Stimulated activated CD4-positive, alpha-beta T cell treated with anti-CD3 and anti-CD28 coated beads, Interleukin-15, amount 100 ng/mL, for 24 hours (primary cell): ENCODE data around the gene SCCPDH.
A peak's percentile ranks its signal among the peaks of the same experiment; 100 is the strongest.

Experiments
- DNase-seq: peaks from one replicate; pipeline ENCODE4 v3.0.0-alpha.2; 2020

SCCPDH gene

DNA sequence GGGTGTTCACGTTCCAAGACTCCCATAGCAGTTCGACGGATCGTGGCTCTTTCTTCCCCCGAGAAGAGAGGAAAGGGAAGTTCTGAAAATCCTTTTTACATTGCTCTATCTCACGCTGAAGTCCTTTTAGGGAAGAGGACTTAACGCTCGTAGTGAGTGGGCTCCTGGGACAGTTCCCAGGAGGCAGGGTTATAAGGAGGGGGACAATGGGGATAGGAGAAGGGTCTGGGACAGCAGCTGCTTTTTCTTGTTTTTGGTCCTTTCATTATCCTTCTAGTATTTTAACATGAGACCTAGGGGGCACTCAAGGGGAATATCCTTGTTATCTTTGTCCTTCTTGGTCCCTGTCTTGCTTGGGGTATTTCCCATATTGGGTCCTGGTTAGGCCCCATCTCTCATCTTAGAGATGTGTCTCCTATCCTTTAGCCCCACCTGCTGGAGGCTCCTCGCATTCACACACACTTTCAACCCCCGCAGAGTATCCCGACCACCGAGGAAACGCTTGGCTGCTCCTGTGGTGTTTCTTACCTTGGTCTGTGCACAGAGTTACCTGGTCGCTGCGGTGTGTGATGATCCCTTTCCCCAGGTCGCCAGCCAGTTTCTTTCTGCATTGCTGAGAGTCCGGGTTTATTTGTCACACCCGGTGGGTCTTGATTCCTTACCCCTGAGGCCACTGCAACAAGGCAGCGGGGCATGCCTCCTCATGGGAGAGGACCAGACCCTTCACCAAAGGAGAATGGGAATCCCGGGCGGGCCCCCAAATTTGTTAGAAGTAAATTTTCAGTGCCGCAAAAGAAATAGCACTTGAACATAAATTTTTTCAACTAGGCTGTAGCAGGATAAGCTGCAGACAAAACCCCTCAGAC is 29.7 kb downstream of the SCCPDH start:
- DNase-seq: peak; percentile 67

DNA sequence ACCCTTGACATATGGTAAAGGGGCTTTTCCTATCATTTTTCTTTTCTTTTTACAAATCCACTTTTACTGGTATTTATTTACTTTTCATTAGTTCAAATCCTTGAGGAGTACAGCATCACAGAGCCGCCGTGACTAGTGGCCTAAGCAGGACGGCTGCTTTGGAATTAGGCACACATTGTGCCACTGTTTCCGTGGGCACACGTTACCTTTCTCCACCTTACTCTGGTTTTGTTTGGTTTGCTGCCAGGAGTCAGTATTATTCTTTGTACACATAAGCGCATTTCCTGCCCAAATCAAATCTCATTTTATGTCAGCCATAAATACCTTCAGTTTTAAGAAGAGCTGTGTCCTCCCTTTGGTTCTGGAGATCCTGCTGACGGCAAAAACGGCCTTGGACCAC is 31.2 kb downstream of the SCCPDH start:
- DNase-seq: no peak

DNA sequence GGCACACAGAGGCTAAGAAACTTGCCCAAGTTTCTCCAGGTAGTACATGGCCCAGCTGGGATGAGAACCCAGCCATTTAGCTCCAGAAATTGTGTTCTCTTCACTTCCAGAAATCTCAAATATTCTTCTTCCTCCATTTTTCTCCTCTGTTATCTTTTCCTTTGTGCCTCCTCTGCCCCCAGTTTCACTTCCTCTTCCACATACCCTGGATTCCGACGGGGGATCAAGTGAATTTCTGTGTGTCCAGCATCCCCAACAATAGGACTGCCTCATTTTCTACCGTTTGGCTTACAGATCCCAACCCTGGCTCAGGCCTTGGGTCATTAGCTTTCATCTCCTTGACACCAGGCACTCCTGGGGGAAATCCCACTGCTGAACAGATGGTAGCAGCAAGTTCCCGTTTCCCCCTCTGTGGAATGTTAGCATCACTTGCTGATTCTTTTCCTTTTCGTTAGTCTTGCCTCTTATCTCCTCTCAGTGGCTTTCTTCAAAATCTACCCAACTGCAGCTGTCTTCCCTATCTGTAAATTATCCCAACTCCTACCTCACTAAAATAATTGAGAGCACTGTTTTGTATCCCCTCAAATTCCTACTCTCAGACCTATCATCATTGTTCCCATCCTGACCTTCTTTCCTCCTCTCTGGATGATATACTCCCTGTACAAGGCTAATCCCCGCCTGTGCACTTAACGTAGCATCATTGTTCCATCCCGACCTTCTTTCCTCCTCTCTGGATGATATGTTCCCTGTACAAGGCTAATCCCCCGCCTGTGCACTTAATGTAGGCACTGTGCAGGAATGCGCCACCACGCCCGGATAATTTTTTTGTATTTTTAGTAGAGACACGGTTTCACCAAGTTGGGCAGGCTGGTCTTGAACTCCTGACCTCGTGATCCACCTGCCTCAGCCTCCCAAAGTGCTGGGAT is 36.5 kb downstream of the SCCPDH start:
- no peak for DNase-seq

DNA sequence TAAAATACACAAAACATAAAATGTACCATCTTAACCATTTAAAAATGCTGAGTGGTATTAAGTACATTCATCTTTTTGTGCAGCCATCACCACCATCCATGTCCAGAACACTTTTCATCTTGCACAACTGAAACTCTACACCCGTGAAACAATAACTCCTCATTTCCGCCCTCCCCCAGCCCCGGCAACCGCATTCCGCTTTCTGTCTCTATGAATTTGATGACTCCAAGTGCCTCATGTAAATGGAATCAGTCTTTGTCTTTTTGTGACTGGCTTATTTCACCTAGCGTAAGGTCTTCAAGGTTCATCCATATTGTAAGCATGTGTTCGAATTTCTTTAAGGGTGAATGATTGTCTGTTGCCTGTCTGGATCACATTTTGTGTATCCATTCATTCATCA is 37.2 kb downstream of the SCCPDH start:
- DNase-seq: no peak

DNA sequence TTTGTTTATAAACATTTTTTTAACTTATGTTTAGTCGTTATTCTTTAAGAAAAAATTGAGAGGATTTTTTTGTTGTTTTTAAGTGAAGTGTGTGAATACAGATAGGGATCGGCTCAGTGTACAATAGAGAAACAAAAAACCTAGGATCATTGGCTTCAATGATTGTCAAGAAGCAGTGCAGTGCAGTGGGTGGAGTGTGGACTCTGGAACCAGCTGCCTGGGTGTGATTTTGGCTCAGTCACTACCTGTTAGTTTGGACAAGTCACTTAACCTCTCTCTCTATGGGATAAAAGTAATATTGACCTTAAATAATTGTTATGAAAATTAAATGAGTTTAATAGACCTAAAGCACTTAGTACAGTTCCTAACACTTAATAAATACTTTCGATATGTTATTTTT is 41.3 kb downstream of the SCCPDH start:
- no peak for DNase-seq

DNA sequence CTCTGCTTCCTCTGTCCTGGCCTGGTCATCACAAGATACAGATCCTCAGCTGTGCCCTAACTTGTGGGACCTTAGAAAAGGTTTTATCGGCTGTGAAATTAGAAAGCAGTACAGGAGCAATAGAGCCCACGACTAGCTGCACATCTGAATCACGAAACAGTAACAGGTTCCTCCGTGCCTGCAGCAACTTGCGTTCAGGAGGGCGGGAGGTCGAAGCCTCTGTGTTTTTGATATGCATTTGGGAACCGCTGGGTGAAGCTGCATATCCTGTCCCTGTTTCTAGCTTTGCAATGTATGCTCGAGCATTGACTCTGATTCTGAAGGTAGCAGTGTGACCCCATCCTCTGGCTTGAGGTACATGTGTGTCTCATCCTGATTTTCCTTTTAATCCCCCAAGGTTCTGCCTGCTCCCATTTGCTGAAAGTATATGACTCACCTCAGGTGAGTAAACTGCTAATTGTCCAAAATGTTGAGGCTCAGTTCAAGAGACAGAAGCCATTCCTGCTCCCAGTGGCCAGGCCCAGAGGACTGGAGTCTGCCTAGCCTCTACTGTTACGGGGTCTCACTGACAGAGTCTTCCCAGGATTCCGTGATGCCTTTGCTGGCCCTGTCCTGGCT is 44.3 kb downstream of the SCCPDH start:
- DNase-seq: no peak

DNA sequence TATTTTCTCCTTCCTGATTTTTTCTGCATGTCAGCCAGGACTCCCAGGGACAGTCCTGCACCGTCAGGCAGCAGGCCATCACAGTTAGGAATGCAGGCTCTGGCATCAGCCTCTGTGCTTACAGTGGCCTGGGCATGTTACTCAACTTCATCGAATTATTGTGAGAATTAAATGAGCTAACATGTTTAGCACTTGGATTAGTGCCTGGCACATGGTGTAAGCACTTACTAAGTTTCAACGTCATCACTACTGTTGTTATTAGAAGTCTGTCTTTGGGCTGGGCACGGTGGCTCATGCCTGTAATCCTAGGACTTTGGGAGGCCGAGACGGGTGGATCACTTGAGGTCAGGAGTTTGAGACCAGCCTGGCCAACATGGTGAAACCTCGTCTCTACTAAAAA is 45.1 kb downstream of the SCCPDH start:
- no peak for DNase-seq

DNA sequence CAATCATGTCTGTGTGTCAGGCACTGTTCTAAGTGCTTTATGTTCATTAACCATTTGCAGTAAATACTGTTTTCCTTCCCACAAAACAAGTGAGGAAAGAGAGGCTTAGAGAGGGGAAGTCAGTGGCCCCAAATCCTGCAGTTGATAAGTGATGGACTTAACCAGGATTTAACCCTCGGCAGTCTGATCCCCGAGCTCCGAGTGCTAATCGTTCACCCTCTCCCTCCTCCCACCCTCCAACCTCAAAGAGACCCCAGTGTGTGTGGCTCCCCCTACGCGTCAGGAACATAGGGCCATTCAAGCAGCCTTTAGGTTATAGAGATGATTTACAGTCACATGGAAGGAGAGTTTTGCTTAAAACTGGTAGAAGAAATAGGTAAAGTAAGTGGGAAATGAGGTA is 47.2 kb downstream of the SCCPDH start:
- DNase-seq: no peak

DNA sequence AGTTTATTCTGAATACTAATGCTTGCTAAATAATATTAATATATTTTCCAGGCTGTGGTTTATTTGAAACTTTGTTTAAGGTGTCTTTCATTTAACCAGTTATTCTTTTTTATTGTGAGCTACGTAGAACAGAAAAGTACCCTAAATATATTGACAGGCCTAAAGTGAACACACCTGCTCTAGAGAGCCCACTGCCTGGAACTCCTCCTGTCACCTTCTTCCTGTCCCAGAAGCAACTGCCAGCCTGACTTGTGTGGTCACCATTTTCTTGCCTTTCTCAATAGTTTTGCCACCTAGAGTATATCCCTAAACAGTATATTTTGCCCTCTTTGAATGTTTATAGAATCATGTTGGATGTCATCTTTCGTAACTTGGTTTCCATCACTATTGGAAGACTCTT is 48.5 kb downstream of the SCCPDH start:
- DNase-seq: no peak

DNA sequence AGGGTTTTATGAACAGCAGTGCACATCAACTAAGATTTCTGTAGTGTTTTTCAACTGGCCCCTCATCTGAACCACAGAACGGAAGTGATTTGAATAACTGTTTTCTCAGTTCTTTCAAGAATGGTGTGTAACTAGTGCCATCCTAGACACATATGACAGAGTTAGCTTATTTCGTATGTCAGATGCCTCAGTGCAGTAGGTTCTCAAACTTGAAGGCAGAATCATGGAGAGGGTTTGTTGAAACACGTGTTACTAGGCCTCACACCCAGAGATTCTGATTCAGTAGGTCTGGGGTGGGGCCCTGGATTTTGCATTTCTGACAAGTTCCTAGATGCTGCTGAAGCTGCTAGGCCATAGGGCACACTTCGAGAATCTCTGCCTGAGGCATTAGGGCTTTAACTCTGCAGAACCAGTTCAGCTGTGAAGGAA is 49.0 kb downstream of the SCCPDH start:
- no peak for DNase-seq

DNA sequence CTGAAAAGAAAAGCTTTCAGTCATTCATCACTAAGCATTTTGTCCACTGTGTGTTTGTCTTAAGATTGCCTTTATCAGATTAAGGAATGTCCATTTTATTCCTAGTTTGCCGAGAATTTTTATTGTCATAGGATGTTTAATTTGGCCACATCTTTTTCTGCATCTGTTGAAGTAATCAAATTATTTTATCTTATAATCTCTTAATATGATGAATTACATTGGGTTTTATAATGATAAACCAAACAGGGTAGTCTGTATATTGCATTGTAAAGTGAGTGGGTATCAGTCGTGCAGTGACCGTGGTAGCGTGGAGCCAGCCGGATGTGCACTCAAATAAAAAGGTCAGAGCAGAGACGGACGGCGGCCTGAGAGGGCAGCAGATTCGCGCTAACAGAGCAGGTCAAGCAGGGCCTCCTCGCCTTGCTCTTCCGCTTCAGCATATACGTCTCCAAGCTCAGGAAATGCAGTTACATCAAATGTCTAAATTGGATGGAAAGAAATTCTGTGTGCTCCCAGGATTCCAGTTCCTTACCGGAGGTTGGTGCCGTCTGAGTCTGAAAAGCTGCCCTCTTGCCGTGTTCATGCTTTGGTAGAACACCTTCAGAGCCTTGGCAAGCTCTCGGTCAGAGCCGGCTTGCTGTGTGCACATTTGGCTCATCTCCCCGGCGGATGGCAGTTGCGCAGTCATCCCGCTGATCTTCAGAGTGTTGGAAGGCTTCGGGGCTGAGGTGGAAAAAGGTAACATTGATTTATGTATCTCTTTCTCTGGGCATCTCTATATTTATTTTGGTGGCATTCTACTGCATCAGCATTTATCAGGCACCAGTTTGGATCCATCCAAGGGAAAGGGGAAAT is 51.5 kb downstream of the SCCPDH start:
- no peak for DNase-seq

DNA sequence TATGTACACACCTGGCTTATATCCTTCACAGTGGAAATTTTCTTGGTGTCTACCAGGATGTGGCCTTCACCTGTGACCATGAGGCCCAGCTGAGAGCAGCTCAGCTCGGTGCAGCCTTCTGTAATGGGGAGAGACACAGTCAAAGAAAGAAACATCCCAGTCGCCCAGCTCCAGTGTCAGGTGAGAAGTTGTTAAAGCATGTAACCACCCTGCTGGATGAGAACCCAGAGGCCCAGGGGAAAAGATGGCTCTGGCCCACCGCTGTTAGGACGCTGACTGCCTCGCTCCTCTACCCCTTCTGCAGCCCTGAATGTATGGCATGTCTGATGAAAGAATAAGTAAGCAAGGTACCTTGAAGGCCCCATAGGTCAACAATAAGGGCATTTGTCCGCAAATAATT is 52.7 kb downstream of the SCCPDH start:
- no peak for DNase-seq

DNA sequence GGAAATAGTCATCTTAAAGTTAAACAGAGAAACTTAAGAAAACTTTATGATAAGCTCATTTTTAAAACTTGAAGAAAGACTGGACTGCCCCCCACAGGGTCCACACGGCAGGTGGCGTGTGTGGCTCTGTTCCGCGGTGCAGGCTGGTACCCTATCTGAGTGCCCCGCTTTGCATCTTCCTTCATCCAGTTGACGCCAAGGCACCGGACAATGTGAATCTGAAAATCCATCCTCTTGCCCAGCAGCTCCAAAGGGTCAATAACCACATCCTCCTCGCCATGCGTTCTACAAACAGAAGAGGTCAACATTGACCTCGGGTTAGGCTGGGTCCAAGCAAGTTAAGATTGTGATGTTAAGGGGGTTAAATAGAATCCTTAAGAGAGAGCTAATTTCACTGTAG is 54.5 kb downstream of the SCCPDH start:
- DNase-seq: no peak

DNA sequence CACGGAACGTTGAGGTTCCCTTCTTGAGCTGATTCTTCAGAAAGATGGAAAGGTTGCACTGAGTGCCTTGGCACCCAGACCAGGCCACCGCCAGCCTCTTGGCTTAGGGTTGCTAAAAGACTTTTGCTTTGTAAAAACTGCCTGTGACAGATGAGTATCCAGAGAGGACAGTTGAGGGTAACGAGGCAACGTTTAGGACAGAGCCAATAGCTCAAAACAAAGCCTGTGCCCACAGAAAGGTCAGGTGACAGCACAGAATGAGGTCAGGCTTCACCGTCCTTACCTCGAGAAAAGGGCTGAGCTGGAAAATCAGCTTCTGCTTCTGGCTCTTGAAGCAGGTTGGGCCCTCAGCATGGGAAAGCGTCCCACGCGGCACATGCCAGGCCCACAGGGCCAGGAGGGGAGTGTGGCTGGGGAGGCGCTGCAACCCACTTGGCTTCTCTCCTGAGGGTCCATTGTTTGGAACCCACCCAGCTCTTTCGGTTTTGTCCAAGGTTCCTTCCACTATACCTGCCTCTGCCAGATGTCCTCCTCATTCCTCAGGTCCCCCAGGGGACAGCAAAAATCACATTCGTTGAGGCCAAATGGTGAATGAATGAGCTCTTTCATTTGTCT is 55.5 kb downstream of the SCCPDH start:
- DNase-seq: no peak

DNA sequence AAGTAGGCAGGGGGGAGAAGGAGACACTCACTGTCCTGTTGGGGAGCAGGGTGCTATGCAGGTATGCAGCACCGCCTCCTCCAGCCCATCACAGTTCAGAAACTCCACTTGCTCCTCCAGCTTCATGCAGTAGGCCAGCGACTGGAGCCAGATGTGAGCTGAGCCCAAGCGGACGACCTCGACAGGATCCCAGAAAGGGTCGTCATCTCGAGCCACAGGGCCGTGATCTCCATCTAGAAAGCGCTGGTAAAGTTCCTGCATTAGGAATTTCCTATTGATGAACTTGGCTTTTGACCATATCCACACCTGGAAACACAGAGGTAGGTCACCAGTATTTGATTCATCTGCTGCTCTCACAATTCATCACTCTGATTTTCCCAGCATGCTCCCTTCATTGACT is 56.1 kb downstream of the SCCPDH start:
- DNase-seq: no peak

DNA sequence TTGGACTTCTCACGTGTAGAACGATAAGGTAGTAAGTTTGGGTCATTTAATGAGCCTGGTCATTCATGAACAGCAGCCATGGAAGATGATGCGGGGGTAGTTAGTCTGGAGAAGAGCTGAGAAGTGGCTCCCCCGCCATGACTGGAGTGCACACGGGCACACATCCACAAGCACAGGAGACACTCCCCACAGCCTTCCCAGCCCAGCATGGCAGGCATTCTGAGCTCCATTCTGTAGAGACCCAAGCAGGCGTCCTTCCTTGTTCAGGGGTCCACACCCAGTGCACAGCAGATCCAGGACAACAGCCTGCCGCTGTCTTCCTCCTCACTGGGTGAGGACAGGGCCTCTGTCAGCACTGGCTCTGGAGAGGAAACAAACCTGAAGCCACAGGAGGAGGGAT is 57.0 kb downstream of the SCCPDH start:
- DNase-seq: no peak

DNA sequence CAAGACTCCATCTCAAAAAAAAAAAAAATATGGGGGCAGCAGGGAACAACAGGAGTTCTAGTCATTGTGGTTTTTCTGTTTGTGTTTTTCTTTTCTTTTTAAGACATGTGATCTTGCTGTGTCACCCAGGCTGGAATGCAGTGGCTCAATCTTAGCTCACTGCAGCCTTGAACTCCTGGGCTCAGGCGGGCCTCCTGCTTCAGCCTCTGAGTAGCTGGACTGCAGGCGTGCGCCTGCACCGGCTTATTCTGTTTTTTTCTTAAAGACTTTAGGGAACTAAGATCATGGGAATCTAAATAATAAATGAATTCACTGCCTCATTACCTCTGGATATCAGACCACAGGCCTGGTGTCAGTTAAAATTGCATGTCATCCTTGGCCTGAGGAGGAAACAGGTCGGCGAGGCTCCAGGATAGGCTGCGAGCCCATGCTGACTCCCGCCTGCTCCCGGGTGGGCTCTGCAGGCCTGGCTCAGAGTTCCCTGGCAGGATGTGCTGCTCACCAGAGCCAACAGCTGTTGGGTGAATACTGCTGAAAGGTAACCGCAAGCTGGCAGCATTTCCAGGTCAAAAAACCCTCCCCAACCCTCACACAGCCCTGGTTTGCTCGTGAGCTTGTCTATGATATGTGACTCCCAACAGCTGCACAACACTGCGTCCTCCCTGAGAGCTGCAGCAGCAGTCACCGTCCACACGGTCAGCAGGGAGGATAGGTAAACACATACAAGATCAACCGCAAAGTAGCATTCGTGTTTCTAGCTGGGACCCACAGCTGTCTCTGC is 58.1 kb downstream of the SCCPDH start:
- no peak for DNase-seq

DNA sequence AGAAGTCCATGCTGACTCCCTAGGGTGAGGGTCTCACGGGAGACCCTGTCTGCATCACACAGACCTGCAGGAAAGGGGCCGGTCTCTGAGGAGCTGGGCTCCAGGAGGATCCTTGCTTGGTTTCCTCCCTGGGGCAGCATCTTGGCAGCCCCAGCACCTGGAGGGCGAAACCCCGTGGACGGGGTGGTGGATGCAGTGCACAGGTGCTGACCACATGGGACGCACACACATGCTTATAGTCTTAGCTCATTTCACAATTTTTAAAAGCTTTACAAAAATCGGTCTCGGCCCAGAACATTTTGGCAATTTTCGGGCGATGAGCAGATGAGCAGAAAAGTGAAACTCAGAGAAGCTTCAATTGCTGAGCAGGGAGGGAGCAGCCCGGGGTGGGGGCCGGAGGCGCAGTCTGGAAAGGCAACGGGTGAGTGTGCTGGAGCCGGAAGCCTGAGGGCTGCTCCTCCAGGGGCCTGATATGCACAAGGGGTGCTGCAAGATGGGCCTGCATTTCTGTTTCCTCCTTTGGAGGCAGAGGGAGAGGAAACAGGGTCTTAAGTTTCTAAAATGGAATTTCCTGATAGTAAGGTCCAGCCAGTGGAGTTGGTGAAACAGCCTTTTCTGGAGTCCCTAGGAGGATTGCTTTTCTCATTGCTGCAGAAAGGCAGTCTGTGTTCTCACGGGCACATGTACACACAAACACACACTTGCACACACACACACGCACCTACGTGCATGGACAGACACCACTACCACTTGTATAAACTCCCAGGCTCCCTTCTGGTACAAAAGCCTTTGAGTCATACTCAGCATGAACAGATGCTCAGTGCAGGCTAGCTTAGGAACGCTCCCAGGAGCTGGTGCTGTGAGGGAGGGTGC is 60.6 kb downstream of the SCCPDH start:
- peak; percentile 14 for DNase-seq

DNA sequence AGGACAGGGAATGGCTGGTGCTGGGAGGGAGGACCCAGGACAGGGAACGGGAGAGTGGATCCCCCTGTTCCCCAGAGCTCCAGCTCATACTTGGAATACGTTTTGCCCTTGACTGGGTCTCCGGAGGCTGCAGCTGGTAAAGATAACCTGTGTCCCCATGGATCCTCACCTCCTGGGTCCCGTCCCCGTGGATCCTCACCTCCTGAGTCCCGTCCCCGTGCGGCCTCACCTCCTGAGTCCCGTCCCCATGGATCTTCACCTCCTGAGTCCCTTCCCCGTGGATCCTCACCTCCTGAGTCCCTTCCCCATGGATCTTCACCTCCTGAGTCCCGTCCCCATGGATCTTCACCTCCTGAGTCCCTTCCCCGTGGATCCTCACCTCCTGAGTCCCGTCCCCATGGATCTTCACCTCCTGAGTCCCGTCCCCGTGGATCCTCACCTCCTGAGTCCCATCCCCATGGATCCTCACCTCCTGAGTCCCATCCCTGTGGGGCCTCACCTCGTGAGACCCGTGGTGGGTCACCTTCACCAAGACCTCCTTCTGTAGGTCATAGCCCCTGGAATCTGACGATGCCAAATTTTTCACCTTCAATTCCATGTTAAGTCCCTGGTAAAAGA is 61.4 kb downstream of the SCCPDH start:
- DNase-seq: no peak
